ENCODE measurements around the gene TREH.
A peak's percentile ranks its signal among the peaks of the same experiment; 100 is the strongest.
"Not testable (repeated sequence)": the region's sequence is repeated elsewhere in the genome, so short reads cannot be mapped to it uniquely, and the experiment has no call there.

The TREH gene

DNA sequence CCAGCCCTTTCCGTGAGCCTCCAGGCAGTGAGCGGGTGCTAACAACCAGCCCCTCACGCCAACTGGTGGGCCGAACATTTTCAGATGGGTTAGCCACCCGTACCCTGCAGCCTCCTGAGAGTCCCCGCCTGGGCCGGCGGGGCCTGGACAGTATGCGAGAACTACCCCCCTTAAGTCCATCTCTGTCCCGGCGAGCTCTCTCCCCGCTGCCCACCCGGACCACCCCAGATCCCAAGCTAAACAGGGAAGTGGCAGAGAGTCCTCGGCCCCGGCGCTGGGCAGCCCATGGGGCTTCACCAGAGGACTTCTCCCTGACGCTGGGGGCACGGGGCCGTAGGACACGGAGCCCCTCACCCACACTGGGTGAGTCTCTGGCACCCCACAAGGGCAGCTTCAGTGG, 51.4 kb downstream of the TREH start:
- DNase-seq, result no peak

DNA sequence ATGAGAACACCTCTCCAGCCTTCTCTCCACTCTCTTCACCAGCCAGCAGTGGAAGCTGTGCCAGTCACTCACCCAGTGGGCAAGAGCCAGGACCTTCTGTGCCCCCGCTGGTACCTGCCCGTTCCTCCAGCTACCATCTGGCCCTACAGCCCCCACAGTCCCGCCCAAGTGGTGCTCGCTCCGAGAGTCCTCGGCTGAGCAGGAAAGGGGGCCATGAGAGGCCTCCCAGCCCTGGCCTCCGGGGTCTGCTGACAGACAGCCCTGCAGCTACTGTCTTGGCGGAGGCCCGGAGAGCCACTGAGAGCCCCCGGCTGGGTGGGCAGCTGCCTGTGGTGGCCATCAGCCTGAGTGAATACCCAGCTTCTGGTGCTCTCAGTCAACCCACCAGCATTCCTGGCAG, 51.9 kb downstream of the TREH start:
- DNase-seq, result no peak

DNA sequence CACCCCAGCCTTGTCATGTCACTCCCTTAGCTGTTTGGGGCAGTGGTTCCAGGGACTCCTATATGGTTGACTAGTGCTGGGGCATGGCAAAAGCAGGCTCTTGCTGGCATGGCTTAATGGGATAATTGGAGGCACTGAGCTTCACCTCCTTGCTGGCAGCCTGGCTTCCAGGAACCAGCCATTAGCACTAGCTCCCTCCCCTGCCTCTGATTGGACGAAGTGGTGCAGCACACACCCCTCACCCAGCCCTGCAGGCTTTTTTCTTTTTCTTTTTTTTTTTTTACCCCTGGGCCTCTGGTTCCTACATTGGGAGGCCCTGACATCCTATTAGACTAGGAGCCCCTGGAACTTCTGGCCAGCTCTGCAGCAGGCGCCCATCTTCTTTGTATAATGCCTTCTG, 53.5 kb downstream of the TREH start:
- DNase-seq, result no peak

DNA sequence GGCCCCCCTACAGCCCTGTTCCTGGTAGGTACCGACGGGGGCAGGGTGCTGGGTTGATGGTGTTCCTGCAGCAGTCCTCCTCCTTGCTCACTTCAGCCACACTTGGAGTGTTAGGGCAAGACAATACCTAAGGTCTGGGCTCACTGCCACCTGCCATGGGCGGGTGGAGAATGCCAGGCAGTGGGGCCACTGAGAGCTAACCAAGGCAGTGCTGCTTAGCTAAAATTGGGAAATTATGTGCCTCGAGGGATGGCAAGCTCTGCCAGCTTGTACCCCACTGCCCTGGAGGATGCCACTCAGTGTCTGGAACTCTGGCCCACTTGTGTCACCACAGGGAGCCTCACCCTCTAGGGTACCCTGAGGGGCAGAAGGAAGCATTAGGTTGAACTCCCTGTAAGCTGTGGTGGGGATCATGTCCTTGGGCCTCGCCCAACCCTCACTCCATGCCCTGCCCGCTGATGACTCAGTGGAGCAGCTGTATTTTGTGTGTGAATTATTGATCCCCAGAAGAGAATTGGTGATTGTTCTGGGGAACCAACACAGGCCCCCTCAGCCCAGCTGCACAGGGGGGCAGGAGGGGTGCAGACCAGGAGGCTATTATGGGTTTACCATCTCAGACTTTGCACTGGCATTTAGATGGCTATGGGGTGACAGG, 54.3 kb downstream of the TREH start:
- peak; percentile 87 for DNase-seq

DNA sequence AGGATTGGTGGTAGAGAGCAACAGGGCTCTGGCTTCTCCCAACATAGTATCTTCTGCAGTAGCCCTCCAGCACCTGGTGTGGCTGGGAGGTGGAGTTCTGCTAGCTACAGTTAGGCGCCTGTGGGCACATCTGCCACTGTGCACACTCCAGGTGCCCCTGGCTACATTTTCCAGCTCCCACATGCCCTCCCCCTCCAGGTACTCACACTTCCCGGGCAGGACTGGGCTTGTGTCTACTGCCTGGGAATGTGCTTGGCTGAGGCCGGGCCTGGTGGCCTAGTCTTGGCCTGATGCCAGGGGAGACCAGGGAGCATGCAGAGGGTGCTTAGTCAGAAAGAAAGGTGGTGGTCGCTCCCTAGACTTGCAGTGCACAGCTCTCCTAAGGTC, 56.2 kb downstream of the TREH start:
- peak; percentile 99 for DNase-seq

DNA sequence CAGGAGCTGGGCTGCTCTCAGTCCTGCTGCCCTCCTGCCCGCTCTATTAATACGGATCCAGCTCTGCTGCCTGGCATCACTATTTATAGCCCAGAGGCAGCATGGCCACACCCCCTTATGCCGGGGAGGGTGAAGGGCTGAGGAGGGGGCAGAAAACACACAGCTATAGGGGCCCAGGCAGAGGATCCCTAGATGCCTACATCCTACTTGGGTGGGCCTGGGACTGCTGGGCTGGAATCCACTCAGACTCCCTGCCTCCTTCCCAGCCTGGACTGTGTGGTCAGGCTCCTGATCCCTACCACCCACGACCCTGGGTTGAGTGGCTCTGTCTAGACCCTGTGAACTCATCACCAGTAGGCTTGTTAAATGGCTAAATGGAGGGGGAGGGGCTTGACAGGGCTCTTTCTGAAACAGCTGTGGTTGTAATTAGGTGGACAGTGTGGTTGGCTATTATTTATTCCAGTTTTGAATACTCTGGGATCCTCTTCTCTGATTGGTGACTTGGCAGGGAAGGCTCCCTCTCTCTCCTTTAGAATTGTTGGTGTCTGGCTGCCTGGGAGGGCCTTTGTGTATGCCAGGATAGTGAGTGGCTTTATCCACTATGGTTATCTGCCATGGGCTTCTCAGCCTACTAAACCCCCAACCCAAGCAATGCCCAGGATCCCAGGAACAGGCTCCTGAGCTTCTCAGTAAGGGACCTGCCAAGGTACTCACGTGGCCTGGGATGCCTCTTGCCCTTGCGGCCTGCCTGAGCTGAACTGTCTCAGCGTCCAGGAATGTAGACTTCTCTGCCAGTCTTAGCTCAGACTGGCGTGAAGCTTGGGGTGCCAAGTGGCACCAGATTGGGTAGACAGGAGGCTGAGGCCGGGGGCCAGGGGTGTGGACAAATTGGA, 56.8 kb downstream of the TREH start:
- peak; percentile 93 for DNase-seq

DNA sequence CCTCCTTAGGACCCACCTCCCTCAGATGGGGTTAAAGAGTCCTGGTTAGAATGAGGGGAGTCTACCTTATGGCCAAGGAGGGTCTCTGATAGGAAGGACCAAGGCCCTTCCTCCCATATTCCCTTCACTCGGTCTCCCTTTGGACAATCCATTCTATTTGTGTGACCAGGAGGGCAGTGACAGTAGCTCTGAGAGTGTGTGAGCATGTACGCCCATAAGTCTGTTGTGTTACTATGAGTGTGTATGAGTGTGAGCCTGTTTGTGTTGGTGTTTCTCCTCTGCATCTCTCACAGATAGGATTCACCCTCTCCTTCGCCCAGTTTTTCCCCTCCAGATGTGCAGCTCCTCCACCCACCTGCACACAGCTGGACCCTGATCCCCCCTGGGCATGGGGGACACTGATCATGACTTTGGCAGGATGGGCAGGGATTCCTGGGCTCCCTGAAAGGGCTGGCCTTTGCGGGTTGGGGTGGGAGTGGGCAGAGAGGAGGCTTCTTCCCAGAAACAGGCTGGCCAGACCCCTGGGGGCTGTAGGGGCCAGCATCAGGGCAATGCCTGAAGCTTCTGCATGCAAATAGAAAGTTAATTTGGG, 57.6 kb downstream of the TREH start:
- peak; percentile 50 for DNase-seq

DNA sequence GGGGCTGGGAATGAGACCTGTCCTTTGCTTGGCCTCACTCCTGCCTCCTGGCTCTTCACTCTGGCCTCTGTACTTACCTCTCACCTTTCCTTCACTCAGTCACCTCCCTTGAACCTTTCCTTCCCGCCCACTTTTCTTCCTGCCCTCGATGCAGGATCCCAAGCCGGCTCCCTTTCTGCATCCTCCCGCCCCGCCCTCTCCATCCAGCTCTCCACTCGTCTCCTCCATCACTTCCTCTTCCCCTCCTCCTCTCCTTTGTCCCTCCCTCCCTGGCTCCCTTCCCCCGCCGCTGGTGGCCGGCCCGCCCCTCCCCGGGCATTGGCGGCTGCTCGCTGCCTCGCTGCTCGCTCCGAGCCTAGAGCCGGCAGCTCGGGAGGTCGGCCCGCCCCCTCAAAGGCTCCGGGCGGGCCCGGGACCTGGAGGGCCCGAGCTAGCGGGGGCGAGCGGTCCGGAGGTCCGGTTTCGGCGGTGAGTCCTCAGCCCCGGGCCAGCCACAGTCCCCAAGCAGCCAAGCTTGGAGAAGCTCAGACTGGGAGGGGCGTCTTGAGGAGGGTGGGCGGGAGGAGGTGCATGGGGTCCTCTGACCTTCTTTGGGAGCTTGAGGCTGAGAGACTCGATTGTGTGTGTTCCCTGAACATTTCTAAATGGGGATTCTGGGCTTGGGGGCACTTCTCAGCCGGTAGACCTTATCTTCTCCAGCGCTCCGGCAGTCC, 58.2 kb downstream of the TREH start:
- peak; percentile 91 for DNase-seq

DNA sequence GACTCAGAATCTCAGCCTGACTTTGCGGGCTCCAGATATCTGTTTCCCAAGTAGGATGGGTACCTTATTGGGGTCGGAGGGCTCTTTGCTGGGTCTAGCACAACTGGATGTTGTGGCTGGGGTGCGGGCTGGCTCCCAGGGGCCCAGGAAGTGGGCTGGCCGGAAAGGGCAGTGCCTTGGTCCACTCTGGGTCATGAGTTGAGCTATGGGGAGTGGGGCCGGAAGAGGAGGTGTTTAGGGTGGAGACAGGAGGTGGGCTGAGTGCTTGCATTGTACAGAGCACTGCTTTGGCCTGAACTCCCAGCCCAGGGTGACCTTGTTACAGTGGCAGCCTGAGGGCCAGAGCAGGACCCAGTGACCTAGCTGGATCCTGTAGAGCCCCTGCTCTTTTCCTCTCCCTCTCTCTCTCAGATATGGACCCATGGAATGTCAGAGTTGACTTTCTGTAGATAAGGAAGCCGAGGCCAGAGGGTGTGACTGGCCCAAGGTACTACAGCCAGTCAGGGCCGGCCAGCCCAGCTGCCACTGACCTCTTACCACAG, 58.9 kb downstream of the TREH start:
- no peak for DNase-seq

DNA sequence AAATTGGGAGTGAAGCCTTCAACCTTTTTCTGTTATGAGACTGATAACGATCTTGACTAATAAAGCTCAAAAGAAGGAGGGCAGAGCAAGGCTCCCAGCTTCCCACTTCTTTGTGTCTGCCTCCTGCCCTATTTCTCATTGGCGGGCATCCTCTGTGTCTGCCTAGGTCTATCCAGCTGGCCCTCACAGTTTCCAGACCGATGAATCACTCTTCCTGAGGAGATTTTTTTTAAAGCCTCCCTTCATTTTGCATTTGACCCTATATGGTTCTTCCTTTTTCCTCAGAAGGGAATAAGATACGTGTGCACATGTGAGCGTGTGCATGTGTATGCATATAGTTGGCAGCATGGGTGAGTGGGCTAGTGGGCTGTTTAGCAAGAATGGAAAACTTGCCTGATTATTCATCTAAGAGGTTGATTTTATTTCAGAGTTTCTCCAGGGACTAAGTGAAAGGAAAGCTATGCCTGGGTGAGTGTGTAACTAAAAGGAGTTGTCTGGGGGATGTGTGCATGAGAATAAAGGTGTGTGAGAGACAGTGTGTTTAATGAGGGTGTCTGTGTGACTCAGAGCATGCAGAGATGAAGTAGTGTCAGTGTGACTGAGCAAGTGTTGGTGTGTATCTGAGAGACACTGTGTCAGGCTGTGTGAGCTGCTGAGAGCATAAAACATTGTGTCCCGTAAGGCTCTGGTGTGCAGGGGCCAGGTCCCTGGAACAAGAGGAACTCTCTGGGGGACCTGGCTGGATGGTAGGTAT, 59.8 kb downstream of the TREH start:
- peak; percentile 41 for DNase-seq

DNA sequence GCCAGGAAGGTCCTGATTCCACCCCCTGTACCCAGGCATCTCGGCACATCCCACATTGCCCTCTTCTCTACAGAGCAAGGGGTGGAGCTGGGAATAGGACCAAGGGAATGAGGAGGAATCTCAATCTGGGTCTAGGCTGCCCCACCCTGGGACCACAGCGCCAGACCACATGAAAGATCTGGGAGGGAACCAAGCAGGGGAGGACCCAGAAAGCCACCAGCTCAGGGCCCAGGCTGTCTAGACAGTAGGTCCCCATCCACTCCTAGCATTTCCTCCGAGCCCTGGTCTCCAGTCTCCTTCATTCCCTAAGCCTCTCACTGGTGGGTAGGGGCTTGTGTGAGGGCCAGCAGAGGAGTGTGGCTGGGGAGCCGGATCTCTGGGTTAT, 60.5 kb downstream of the TREH start:
- no peak for DNase-seq

DNA sequence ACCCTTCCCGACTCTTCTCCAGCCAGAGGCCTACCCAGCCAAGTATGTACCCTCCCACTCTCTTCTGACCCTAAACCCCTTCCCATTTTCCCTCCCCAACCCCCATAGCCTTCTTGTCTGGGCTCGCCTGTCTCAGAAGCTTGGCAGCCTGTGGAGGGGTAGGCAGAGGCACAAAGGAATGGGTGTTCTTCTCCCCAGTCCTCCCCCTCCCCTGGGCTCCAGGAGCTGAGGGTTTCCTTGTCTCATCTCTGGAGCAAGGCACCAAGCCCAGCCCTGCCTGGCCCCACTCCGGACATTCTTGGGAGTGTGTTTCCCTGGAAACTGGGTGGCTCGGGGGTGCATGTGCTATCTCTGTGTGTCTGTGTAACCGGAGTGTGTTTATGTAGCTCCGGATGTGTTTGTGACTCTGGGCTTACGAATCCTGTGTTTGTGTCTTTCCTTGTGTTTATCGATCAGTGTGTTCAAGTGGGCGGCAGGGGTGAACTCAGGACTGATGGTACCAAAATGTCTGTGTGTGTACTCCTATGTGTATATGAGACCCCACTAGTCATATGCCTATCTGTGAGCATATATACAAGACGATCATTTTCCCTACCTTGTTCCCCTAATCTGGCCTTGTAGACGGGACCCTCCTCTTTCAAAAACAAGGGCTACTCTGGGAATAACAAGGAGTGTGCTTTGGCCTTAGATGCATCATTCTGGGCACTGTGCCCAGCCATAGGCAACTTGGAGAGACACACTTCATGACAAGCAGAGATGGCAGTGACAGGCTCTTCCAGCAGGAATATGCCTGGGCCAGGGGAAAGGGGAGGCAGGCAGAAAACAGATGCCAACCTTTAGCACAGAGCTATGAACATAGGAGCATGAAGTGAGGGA, 61.1 kb downstream of the TREH start:
- peak; percentile 87 for DNase-seq

DNA sequence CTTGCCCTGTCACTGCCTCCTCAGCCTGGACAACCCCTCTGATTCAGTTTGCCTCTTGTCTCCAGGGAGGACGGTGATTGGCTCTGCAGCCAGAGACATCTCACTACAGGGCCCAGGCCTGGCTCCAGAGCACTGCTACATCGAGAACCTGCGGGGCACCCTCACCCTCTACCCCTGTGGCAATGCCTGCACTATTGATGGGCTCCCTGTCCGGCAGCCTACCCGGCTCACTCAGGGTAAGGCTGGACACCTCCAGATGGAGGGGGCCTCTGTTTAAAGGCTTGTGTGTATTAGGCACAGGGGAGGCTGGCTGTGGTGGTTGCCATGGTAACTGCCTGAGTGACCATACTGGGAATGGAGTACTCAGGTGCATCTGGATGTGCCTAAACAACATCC, 63.5 kb downstream of the TREH start:
- no peak for DNase-seq

DNA sequence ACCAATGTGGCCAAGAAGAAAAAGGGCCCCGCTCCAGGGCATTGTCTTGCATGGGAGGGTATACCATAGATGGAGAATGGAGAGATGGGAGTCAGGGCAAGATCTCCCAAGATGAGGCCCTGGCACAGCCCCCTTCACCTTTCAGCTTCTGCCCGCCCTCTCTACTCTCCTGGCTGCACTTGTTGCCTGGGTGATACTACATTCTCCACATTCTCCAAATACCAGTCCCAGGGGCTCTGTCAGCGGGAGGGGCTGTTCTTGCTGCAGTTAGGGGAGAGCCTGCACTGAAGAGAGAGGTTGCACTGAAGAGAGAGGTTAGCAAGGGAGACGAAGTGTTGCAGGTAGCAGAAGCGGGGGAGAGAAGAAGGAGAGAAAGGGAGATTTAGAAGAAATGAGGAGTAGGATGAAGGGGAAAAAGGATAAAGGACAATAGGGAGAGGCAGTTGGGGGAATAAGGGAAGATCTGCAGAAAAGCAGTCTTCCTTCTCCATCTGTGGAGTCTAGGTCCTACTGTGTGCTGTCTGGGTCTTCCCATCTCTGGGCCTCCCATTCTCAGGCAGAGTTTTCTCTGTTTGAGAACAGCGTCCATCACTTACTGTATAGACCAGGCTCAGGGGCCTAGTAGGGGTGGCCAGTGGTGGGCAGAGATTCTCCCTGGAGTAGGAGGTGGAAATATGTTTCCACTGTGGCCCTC, 64.0 kb downstream of the TREH start:
- no peak for DNase-seq

DNA sequence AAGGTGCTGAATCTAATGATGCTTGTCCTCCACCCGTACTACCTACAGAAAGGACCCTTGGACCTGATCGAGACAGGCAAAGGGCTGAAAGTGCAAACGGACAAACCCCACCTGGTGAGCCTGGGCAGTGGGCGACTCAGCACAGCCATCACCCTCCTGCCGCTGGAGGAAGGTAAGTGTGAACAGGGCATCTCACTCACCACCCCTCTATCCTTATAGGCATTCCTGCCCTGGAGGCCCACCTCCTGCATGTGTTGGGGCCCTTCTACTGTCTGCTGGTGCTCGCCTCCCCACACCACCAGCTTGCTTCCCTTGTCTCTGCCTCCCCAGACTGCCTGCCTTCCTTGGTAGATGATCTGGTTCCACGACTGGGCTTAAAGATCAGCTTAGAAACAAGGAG, 64.9 kb downstream of the TREH start:
- DNase-seq, result no peak

DNA sequence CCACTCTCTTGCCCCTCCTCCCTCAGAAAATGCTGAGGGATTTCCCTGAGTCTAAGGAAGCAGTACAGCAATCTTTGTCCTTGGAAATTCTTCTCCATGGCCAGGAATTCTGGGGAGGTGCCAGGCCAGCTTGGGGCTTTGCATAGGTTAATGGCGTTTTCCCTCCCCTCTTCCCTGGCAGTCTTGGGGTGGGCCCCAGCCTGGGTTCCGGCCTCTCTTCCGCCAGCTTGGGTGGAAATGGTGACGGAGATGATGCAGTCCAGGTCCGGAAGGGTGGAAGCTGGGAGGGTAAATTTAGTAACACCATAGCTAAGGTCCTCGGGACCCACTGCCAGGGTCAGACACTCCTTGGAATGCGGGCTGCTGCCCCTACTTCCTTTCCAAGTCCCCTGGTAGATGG, 67.1 kb downstream of the TREH start:
- no peak for DNase-seq

DNA sequence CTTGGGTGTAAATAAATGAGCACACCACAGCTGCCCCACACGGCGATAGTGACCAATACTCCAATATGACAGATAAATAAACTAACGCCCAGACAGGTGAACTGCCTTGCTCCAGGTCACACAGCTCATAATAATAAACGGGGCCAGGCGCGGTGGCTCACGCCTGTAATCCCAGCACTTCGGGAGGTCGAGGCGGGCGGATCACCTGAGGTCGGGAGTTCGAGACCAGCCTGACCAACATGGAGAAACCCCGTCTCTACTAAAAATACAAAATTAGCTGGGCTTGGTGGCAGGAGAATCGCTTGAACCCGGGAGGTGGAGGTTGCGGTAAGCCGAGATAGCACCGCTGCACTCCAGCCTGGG, 68.0 kb downstream of the TREH start:
- not testable (repeated sequence) for DNase-seq

DNA sequence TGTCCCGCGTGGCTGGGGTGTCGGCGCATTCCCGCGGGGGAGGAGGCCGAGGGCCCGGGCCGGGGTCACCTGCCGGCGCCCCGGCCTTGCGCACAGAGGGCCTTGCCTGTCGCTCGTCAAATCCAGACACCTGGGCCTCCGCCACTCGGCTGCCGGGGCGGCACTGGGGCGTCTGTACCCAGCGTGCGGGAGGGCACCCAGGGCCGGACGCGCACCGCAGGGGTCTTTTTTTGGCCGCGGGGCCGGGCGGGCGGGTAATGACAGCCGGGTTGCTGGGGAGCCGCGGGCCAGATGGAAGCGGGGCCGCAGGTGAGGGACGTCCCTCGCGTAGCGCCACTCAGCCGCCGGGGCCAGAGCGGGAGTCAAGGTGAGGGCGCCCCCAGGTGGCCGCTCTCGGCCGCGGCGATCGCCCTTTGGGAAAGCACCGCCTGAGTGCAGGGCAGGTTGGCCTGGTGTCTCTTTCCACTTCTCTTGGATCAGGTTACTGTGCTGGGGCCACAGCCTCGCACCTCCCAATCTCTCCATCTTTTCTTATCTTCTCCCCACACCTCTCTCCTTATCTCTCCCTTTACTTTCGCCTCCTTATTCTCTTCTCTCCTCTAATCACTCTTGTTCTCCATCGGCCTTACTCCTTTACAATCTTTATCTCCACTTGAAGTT, 68.5 kb downstream of the TREH start:
- DNase-seq, result no peak

DNA sequence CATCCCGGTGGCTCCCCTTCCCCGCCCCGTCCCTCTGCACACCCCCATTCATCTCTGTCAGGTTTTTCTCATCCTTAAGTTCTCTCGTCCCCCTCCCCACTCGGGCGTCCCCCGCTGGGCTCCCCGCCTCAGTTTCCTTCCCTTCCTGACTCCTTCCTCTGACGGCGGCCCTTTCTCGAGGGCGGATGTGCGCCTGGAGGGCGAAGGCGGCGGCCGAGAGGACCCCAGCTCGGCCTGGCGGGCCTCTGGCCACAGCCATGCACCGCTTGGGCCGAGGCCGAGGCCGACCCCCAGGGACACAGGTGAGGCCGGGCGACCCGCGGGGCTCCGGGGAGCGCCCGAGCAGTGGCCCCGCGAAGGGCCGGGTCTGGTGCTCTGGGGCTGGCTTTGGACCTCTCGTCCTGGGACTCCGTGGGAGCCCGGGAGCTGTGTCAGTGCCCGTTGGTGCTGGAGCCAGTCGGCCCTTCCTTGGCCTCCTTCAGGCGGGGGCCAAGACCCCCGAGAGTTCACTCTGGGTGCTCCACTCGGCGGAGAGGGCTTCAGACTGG, 69.2 kb downstream of the TREH start:
- no peak for DNase-seq

Data from DMS79 treated with DMSO at 0.1 percent for 48 hours (cell line).